GM23338 (cell line): ENCODE measurements around the gene RPTOR. TPM values are rescaled to one million over a fixed set of nuclear protein-coding genes. Genes with fewer than 3 reads are reported as not detected.

Experiments used
- ATAC-seq: fragments of 200-7000 bp; cut with Tn5 transposase; 3 replicates; pipeline ENCODE4 v1.9.1; 2020
- DNase-seq: peaks from one replicate; pipeline ENCODE4 v3.0.0-alpha.2; 2015; ENCODE audit warnings: low spot score
- H2AFZ ChIP-seq: fragments of 200-600 bp; sonication (generic); 2 replicates; pipeline ENCODE4 v1.8.0; 2016; ENCODE audit warnings: antibody characterized with exemption, mild to moderate bottlenecking, moderate library complexity
- H3F3A ChIP-seq: fragments of 200-600 bp; sonication (generic); replicated peaks from 2 replicates; pipeline ENCODE4 v1.8.0; 2017; ENCODE audit warnings: antibody characterized with exemption, mixed run types, low read depth
- H3K27ac ChIP-seq: fragments of 200-600 bp; sonication (generic); 2 replicates; pipeline ENCODE4 v1.6.1; 2016; ENCODE audit warnings: low read depth
- H3K27me3 ChIP-seq: fragments of 200-600 bp; sonication (generic); 2 replicates; pipeline ENCODE4 v1.8.0; 2016; ENCODE audit warnings: mild to moderate bottlenecking, mixed run types, moderate library complexity; ENCODE audit not compliant: insufficient read depth
- H3K36me3 ChIP-seq: fragments of 200-600 bp; sonication (generic); 2 replicates; pipeline ENCODE4 v1.8.0; 2016; ENCODE audit warnings: mild to moderate bottlenecking; ENCODE audit not compliant: insufficient read depth
- H3K4me1 ChIP-seq: fragments of 200-600 bp; sonication (generic); 2 replicates; pipeline ENCODE4 v1.8.0; 2016; ENCODE audit warnings: mild to moderate bottlenecking, moderate library complexity; ENCODE audit not compliant: insufficient read depth
- H3K4me2 ChIP-seq: fragments of 200-600 bp; sonication (generic); 2 replicates; pipeline ENCODE4 v1.7.1; 2017; ENCODE audit warnings: mixed run types
- H3K4me3 ChIP-seq: fragments of 200-600 bp; sonication (generic); 2 replicates; pipeline ENCODE4 v1.6.1; 2016; ENCODE audit warnings: mixed run types
- H3K79me2 ChIP-seq: fragments of 200-600 bp; sonication (generic); replicated peaks from 2 replicates; pipeline ENCODE4 v1.8.0; 2017; ENCODE audit warnings: mild to moderate bottlenecking; ENCODE audit not compliant: insufficient read depth
- H3K9me2 ChIP-seq: fragments of 200-600 bp; sonication (generic); 2 replicates; pipeline ENCODE4 v1.8.0; 2017; ENCODE audit not compliant: insufficient read depth
- H4K20me1 ChIP-seq: fragments of 200-600 bp; sonication (generic); replicated peaks from 2 replicates; pipeline ENCODE4 v1.8.0; 2017; ENCODE audit warnings: mild to moderate bottlenecking; ENCODE audit not compliant: insufficient read depth
- H3K27ac Mint-ChIP-seq: 2 replicates; pipeline ENCODE4 v1.8.0; 2020; ENCODE audit warnings: inconsistent platforms, mild to moderate bottlenecking, moderate library complexity, mixed read lengths
- H3K27me3 Mint-ChIP-seq: 3 replicates; pipeline ENCODE4 v1.8.0; 2022; ENCODE audit warnings: low read depth, mild to moderate bottlenecking, moderate library complexity, mixed read lengths, inconsistent platforms; ENCODE audit not compliant: insufficient read depth, poor library complexity
- H3K36me3 Mint-ChIP-seq: 3 replicates; pipeline ENCODE4 v1.8.0; 2021; ENCODE audit warnings: low read depth, mild to moderate bottlenecking, inconsistent platforms, moderate library complexity, mixed read lengths
- H3K4me1 Mint-ChIP-seq: 3 replicates; pipeline ENCODE4 v1.8.0; 2020; ENCODE audit warnings: mild to moderate bottlenecking, inconsistent platforms, mixed read lengths
- H3K4me3 Mint-ChIP-seq: 3 replicates; pipeline ENCODE4 v1.8.0; 2021; ENCODE audit warnings: moderate library complexity, mild to moderate bottlenecking, inconsistent platforms, mixed read lengths
- H3K9me3 Mint-ChIP-seq: 3 replicates; pipeline ENCODE4 v1.8.0; 2020; ENCODE audit warnings: moderate library complexity, mild to moderate bottlenecking, inconsistent platforms, mixed read lengths
- CREB1 ChIP-seq: fragments of 250-450 bp; sonication (Bioruptor Pico); IDR thresholded peaks from 2 replicates; pipeline ENCODE4 v1.5.0; 2020; ENCODE audit warnings: low read depth, mild to moderate bottlenecking, moderate library complexity
- CTCF ChIP-seq, 2 experiments: fragments of 200-600 bp in 1 of 2; sonication (generic) in 1 of 2; conservative IDR thresholded peaks; 2 replicates each; pipeline versions ENCODE4 v1.5.1 to v1.6.1; 2016 to 2017; ENCODE audit warnings: antibody characterized with exemption in 2 of 2, low read depth in 2 of 2, mild to moderate bottlenecking in 2 of 2, moderate library complexity in 1 of 2
- ETS1 ChIP-seq: IDR thresholded peaks from 2 replicates; pipeline ENCODE4 v1.6.1; 2016; ENCODE audit warnings: antibody characterized with exemption
- EZH2 ChIP-seq: fragments of 200-600 bp; sonication (generic); IDR thresholded peaks from one replicate; pipeline ENCODE4 v1.8.0; 2017; ENCODE audit warnings: antibody characterized with exemption, mild to moderate bottlenecking, low read depth; ENCODE audit not compliant: unreplicated experiment
- EZH2phosphoT487 ChIP-seq: fragments of 200-600 bp; sonication (generic); IDR thresholded peaks from one replicate; pipeline ENCODE4 v1.8.1; 2018; ENCODE audit warnings: antibody characterized with exemption; ENCODE audit not compliant: unreplicated experiment
- JUNB ChIP-seq: IDR thresholded peaks from one replicate; pipeline ENCODE4 v1.6.1; 2016; ENCODE audit warnings: antibody characterized with exemption; ENCODE audit not compliant: unreplicated experiment
- NANOG ChIP-seq: IDR thresholded peaks from 2 replicates; pipeline ENCODE4 v1.6.1; 2016; ENCODE audit warnings: antibody characterized with exemption, borderline replicate concordance
- POLR2AphosphoS5 ChIP-seq: IDR thresholded peaks from 2 replicates; pipeline ENCODE4 v1.6.1; 2016; ENCODE audit warnings: antibody characterized with exemption, low read depth
- REST ChIP-seq: IDR thresholded peaks from one replicate; pipeline ENCODE4 v1.6.1; 2018; ENCODE audit warnings: antibody characterized with exemption; ENCODE audit not compliant: unreplicated experiment
- STAT1 ChIP-seq: IDR thresholded peaks from one replicate; pipeline ENCODE4 v1.6.1; 2016; ENCODE audit warnings: antibody characterized with exemption; ENCODE audit not compliant: unreplicated experiment
- ZNF114 ChIP-seq: fragments of 250-450 bp; sonication (Bioruptor Pico); IDR thresholded peaks from 2 replicates; pipeline ENCODE4 v1.5.0; 2020; ENCODE audit warnings: mild to moderate bottlenecking, moderate library complexity
- ZNF331 ChIP-seq: fragments of 250-450 bp; sonication (Bioruptor Pico); IDR thresholded peaks from 2 replicates; pipeline ENCODE4 v1.5.0; 2020; ENCODE audit warnings: low read depth, mild to moderate bottlenecking, moderate library complexity
- polyA plus RNA-seq: library from polyadenylated mRNA; unstranded; fragments of >200 nt; fragmentation: Nextera tagmentation; extraction: Ambion mirVana; gene quantifications from 2 replicates; pipeline ENCODE4 v1.2.1, GENCODE V29; 2016
- total RNA-seq: library from RNA; depleted of rRNA; stranded (reverse); fragments of >200 nt; shearing (Covaris generic); gene quantifications from 2 replicates; pipeline ENCODE4 v1.2.3, GENCODE V29; 2014

RPTOR gene
- total and polyA plus RNA-seq, 2 experiments from 2014 or later: 9.5 to 38.0 TPM

GRCh38 chr17:80621997-80622357 lies 77.3 kb downstream of the RPTOR start:
- no peak for DNase-seq
- H3K4me1 Mint-ChIP-seq: peaks cover 20% of the 10 kb centered on the region; the same call in 2 of the 3 replicates

More at GRCh38 chr17:80621997-80622357, 77.3 kb downstream of the RPTOR start:
- H3K4me1 ChIP-seq: no peaks in the 10 kb centered on the region
- TF ChIP-seq CTCF (conservative IDR thresholded peaks at IDR 0.05; ENCODE audit: low read depth in 2 of 2) (no peak), NANOG (no peak), STAT1 (no peak), REST (no peak), JUNB (no peak), EZH2 (no peak), EZH2phosphoT487 (no peak), ZNF114 (CRISPR knock-in tag) (no peak), ETS1 (no peak), POLR2AphosphoS5 (no peak), CREB1 (CRISPR knock-in tag) (no peak), ZNF331 (CRISPR knock-in tag) (no peak)
- H3K27me3 ChIP-seq: no peaks in the 10 kb centered on the region
- no peak overlapping the region for H3K27ac ChIP-seq
- Mint-ChIP-seq H3K9me3 (no peaks in the 10 kb centered on the region), H3K27ac (no peak overlapping the region), H3K4me3 (no peak overlapping the region), H3K27me3 (peaks cover 2% of the 10 kb centered on the region), H3K36me3 (peaks cover 7% of the 10 kb centered on the region; the same call in 2 of the 3 replicates)
- peak; percentile 36 for ATAC-seq
- H2AFZ ChIP-seq: no peak overlapping the region
- H3K79me2 ChIP-seq: peaks cover 32% of the 10 kb centered on the region
- H3K9me2 ChIP-seq: no peaks in the 10 kb centered on the region
- H3K4me3 ChIP-seq: no peak overlapping the region
- H3F3A ChIP-seq: no peaks in the 10 kb centered on the region
- peaks cover 23% of the 10 kb centered on the region for H4K20me1 ChIP-seq
- no peak overlapping the region for H3K4me2 ChIP-seq
- H3K36me3 ChIP-seq: no peaks in the 10 kb centered on the region
